Forelimb muscle (tissue), 1 donor: Measurements from ENCODE around the gene PLSCR1. TPM values are rescaled to one million over a fixed set of nuclear protein-coding genes. Genes with fewer than 3 reads are reported as not detected.
"Not testable (repeated sequence)": the region's sequence is repeated elsewhere in the genome, so short reads cannot be mapped to it uniquely, and the experiment has no call there.

Experiments used
- DNase-seq: peaks from one replicate; pipeline ENCODE4 v3.0.0-alpha.2; 2013; ENCODE audit warnings: low read depth
- polyA plus RNA-seq: library from polyadenylated mRNA; unstranded; fragments of 120-200 nt; gene quantifications from one replicate; pipeline ENCODE4 v1.2.1, GENCODE V29; 2013; ENCODE audit not compliant: insufficient read length

Gene PLSCR1
- polyA plus RNA-seq, 1 donor, result 13.0 TPM

- no peak for DNase-seq
Observed at GRCh38 chr3:146513386-146514051, 30.9 kb downstream of the PLSCR1 start.

- no peak for DNase-seq
Observed at GRCh38 chr3:146511402-146512134, 32.8 kb downstream of the PLSCR1 start.

GRCh38 chr3:146507331-146508120 is 36.9 kb downstream of the PLSCR1 start:
- DNase-seq, result no peak

- DNase-seq, result no peak
Observed at GRCh38 chr3:146505516-146505915, 38.9 kb downstream of the PLSCR1 start.

GRCh38 chr3:146504498-146505197 is 39.8 kb downstream of the PLSCR1 start:
- no peak for DNase-seq

GRCh38 chr3:146503461-146504202 is 40.8 kb downstream of the PLSCR1 start:
- DNase-seq, result no peak

GRCh38 chr3:146502887-146503460 is 41.4 kb downstream of the PLSCR1 start:
- no peak for DNase-seq

- DNase-seq, result no peak
Observed at GRCh38 chr3:146501752-146502151, 42.7 kb downstream of the PLSCR1 start.

GRCh38 chr3:146499701-146500100 is 44.7 kb downstream of the PLSCR1 start:
- DNase-seq, result no peak

GRCh38 chr3:146498002-146498736 is 46.2 kb downstream of the PLSCR1 start:
- DNase-seq, result no peak

- DNase-seq, result not testable (repeated sequence)
Observed at GRCh38 chr3:146497145-146497843, 47.1 kb downstream of the PLSCR1 start.

GRCh38 chr3:146496726-146497125 is 47.7 kb downstream of the PLSCR1 start:
- DNase-seq, result no peak

GRCh38 chr3:146496251-146496650 is 48.2 kb downstream of the PLSCR1 start:
- no peak for DNase-seq

- DNase-seq, result no peak
Observed at GRCh38 chr3:146493761-146494160, 50.6 kb downstream of the PLSCR1 start.

GRCh38 chr3:146493221-146493620 is 51.2 kb downstream of the PLSCR1 start:
- DNase-seq, result no peak

- DNase-seq, result no peak
Observed at GRCh38 chr3:146491303-146491702, 53.1 kb downstream of the PLSCR1 start.

GRCh38 chr3:146485297-146485696 is 59.1 kb downstream of the PLSCR1 start:
- no peak for DNase-seq

- DNase-seq, result no peak
Observed at GRCh38 chr3:146476094-146476740, 68.2 kb downstream of the PLSCR1 start.

- not testable (repeated sequence) for DNase-seq
Observed at GRCh38 chr3:146474976-146475375, 69.4 kb downstream of the PLSCR1 start.
